Pancreas (tissue), 10 donors: ENCODE measurements around the gene CCDC74A. TPM values are rescaled to one million over a fixed set of nuclear protein-coding genes. Genes with fewer than 3 reads are reported as not detected.
"Not testable (repeated sequence)": the region's sequence is repeated elsewhere in the genome, so short reads cannot be mapped to it uniquely, and the experiment has no call there.

Experiments used
- ATAC-seq, 4 donors: fragments of 200-7000 bp; cut with Tn5 transposase; one replicate each; pipeline versions ENCODE4 v1.8.0 to v1.9.1; 2020; ENCODE audit warnings: mild to moderate bottlenecking in 4 of 4, moderate library complexity in 4 of 4
- DNase-seq, 6 donors: peaks; one replicate each; pipeline ENCODE4 v3.0.0-alpha.2; 2020
- FAIRE-seq: peaks from 2 replicates; lab custom pipeline; 2012; peaks lifted over from hg19 to GRCh38; lab: Jason Lieb, UNC
- H3K27ac ChIP-seq, 4 donors: fragments of 200-600 bp; sonication (generic); 1 replicate in 3 of 4; 2 replicates in 1 of 4; pipeline versions ENCODE4 v1.5.0 to v1.8.0; 2020
- H3K27me3 ChIP-seq, 4 donors: fragments of 200-600 bp; one replicate each; pipeline ENCODE4 v1.8.0; 2021
- H3K36me3 ChIP-seq, 3 donors: fragments of 200-600 bp; sonication (generic) in 1 of 3; one replicate each; pipeline versions ENCODE4 v1.5.0 to v1.8.0; 2020 to 2021
- H3K4me1 ChIP-seq, 3 donors: fragments of 200-600 bp; one replicate each; pipeline ENCODE4 v1.8.0; 2021
- H3K4me3 ChIP-seq, 4 donors: fragments of 200-600 bp; sonication (generic) in 2 of 4; one replicate each; pipeline versions ENCODE4 v1.5.0 to v1.8.0; 2020 to 2021
- H3K9me3 ChIP-seq, 4 donors: fragments of 200-600 bp; one replicate each; pipeline ENCODE4 v1.8.0; 2021
- CTCF ChIP-seq, 4 donors: fragments of 200-600 bp; sonication (generic) in 3 of 4; IDR thresholded peaks; one replicate each; pipeline versions ENCODE4 v1.5.0 to v1.8.0; 2021; ENCODE audit warnings: antibody characterized with exemption in 4 of 4
- WGBS, 2 donors: extraction: QIAGEN DNeasy Blood & Tissue Kit; methylation state at CpG; one replicate each; pipeline ENCODE4 v1.1.7; 2013; 5-methylcytosine and 5-hydroxymethylcytosine counted together
- intact Hi-C, 3 donors: fragments of 100-400 bp; cut with DNase I; formaldehyde crosslinking; loops; one replicate each; pipeline versions ENCODE4 v1.11.1 to v1.14.2; 2022
- polyA plus RNA-seq, 2 donors: library from polyadenylated mRNA; stranded (reverse); fragments of 200-250 nt; gene quantifications; one replicate each; pipeline ENCODE4 v1.2.3, GENCODE V29; 2013
- total RNA-seq, 6 donors: library from RNA; stranded (reverse); fragmentation: NEBNext Ultra II Directional in 4 of 6; extraction: Animal tissue kit (Norgen Biotek cat#: 25700) in 4 of 6; gene quantifications; one replicate each; pipeline versions ENCODE4 v1.2.1 to v1.2.4, GENCODE V29; 2021 to 2023
- donor health status: healthy with polysubstance abuse.
- donor health status: DM: no; HTN: no; CAD: no; lungs with moderate emphysema.
- donor health status: DM: no; HTN: no; CAD: no.
- donor health status: control.
- donor health status: control.
- donor health status: Bipolar disorder and iron deficiency.
- donor health status: DM: yes; HTN: yes; CAD: no.
- donor health status: DM: no; HTN: no; CAD: no.
- donor health status: DM: no; HTN: no; CAD: no.
- donor health status: DM: yes; HTN: yes; CAD: no.

CCDC74A gene
- total and polyA plus RNA-seq, 8 donors: 0.35 to 10.6 (median 1.5) TPM

GRCh38 chr2:131530626-131531344 is 3.1 kb downstream of the CCDC74A start:
- ATAC-seq, FAIRE-seq, H3K4me3 ChIP-seq, H3K4me1 ChIP-seq, H3K27me3 ChIP-seq, H3K9me3 ChIP-seq, H3K27ac ChIP-seq, H3K36me3 ChIP-seq, intact Hi-C loops: not testable (repeated sequence)
- peak in 3 of 6 donors; percentile 4 to 52 (median 8) for DNase-seq
- 68 to 77% methylated on average over 12 to 21 of the region's 22 CpGs for WGBS, 2 donors

GRCh38 chr2:131531547-131532185 is 4.0 kb downstream of the CCDC74A start:
- intact Hi-C loops: not testable (repeated sequence)

GRCh38 chr2:131532723-131533608 is 5.3 kb downstream of the CCDC74A start:
- FAIRE-seq, H3K27me3 ChIP-seq, ATAC-seq, intact Hi-C loops, H3K36me3 ChIP-seq, H3K27ac ChIP-seq, H3K4me1 ChIP-seq, H3K4me3 ChIP-seq, H3K9me3 ChIP-seq: not testable (repeated sequence)
- 75 to 80% methylated on average over 20 to 23 of the region's 23 CpGs for WGBS, 2 donors
- DNase-seq: peak in 1 of 6 donors; percentile 59

More at GRCh38 chr2:131531547-131532185, 4.0 kb downstream of the CCDC74A start:
- H3K27ac ChIP-seq, H3K4me3 ChIP-seq, DNase-seq, H3K27me3 ChIP-seq, H3K36me3 ChIP-seq, ATAC-seq, H3K4me1 ChIP-seq, H3K9me3 ChIP-seq, FAIRE-seq: not testable (repeated sequence)
- WGBS, 2 donors: 43 to 77% methylated on average over 1 to 9 of the region's 11 CpGs

GRCh38 chr2:131533609-131534316 is 6.1 kb downstream of the CCDC74A start:
- H3K4me3 ChIP-seq, H3K36me3 ChIP-seq, intact Hi-C loops, H3K27ac ChIP-seq, H3K27me3 ChIP-seq, DNase-seq, FAIRE-seq, H3K9me3 ChIP-seq, ATAC-seq, H3K4me1 ChIP-seq: not testable (repeated sequence)
- WGBS, 2 donors: 65 to 67% methylated on average over 13 to 16 of the region's 17 CpGs

- intact Hi-C loops, H3K9me3 ChIP-seq, DNase-seq, FAIRE-seq, H3K27me3 ChIP-seq, ATAC-seq, H3K36me3 ChIP-seq, H3K27ac ChIP-seq, H3K4me3 ChIP-seq, H3K4me1 ChIP-seq: not testable (repeated sequence)
- WGBS, 2 donors: 75 to 86% methylated on average over 7 to 12 of the region's 13 CpGs
Measured at GRCh38 chr2:131534317-131534672, 6.6 kb downstream of the CCDC74A start.

GRCh38 chr2:131534965-131535364 is 7.3 kb downstream of the CCDC74A start:
- H3K9me3 ChIP-seq, intact Hi-C loops, H3K27ac ChIP-seq, FAIRE-seq, DNase-seq, H3K4me1 ChIP-seq, ATAC-seq, H3K4me3 ChIP-seq, H3K27me3 ChIP-seq, H3K36me3 ChIP-seq: not testable (repeated sequence)
- WGBS, 2 donors: 70 to 87% methylated on average over 11 of the region's 11 CpGs

GRCh38 chr2:131535526-131535925 is 7.8 kb downstream of the CCDC74A start:
- Histone ChIP-seq H3K36me3 (no peaks in the 10 kb centered on the region), H3K27me3 (no peaks in the 10 kb centered on the region), H3K4me1 (no peaks in the 10 kb centered on the region), H3K4me3 (no peak overlapping the region), H3K27ac (no peak overlapping the region), H3K9me3 (no peaks in the 10 kb centered on the region)
- no peak for TF ChIP-seq CTCF (IDR thresholded peaks at IDR 0.05)
- no peak for DNase-seq
- WGBS, 2 donors: 53 to 62% methylated on average over 4 of the region's 4 CpGs
- no peak for FAIRE-seq
- intact Hi-C loops: no loop called here
- ATAC-seq: no peak

GRCh38 chr2:131535951-131536826 is 8.5 kb downstream of the CCDC74A start:
- WGBS, 2 donors: 70 to 83% methylated on average over 17 to 20 of the region's 21 CpGs
- H3K27ac ChIP-seq, H3K27me3 ChIP-seq, H3K36me3 ChIP-seq, H3K9me3 ChIP-seq, H3K4me3 ChIP-seq, H3K4me1 ChIP-seq, FAIRE-seq, intact Hi-C loops, ATAC-seq: not testable (repeated sequence)
- peak in 1 of 6 donors; percentile 59 for DNase-seq

GRCh38 chr2:131536841-131537240 is 9.2 kb downstream of the CCDC74A start:
- H3K36me3 ChIP-seq, H3K9me3 ChIP-seq, intact Hi-C loops, FAIRE-seq, ATAC-seq, H3K4me1 ChIP-seq, H3K4me3 ChIP-seq, H3K27me3 ChIP-seq, H3K27ac ChIP-seq: not testable (repeated sequence)
- WGBS, 2 donors: 82 to 90% methylated on average over 14 of the region's 14 CpGs
- peak in 1 of 6 donors; percentile 50 for DNase-seq
